ENCODE data around the gene TIAM2.

The TIAM2 gene

DNA sequence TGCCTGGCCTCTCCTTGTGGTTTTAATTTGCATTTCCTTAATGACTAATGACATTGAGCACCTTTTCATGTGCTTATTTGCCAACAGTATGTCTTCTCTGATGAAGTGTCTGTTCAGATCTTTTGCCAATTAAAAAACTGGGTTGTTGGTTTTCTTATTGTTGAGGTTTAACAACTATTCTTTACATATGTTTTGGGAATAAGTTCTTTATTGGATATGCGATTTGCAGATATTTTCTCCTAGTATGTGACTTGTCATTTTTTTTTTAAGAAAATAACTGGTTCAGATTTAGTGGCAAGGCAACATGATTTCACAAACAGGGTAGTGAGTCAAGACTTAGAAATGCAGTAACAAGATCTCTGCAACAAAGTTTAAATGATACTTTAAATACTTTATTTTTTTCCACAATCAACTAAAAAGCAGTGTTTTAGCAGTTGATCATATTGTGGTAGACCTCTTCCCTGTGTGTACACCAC lies 67.8 kb downstream of the TIAM2 start:
- Histone ChIP-seq H3K4me3 (ENCODE audit: low read depth, low read length) (no peak overlapping the region), H3K9me3 (ENCODE audit: control insufficient read depth, insufficient read depth, low read length) (no peaks in the 10 kb centered on the region), H3K9ac (ENCODE audit: low read depth, low read length) (no peak overlapping the region), H3K27me3 (ENCODE audit: control insufficient read depth, insufficient read depth, low read length) (no peaks in the 10 kb centered on the region), H3K4me1 (ENCODE audit: control insufficient read depth, insufficient read depth, low read length) (peaks cover 6% of the 10 kb centered on the region; the same call in 1 of the 2 replicates), H3K27ac (ENCODE audit: low read depth, low read length) (no peak overlapping the region), H3K36me3 (ENCODE audit: control insufficient read depth, insufficient read depth, low read length) (no peaks in the 10 kb centered on the region)

GRCh38 chr6:155064303-155064702 lies 69.2 kb downstream of the TIAM2 start:
- Histone ChIP-seq H3K27ac (ENCODE audit: low read depth, low read length) (no peak overlapping the region), H3K9ac (ENCODE audit: low read depth, low read length) (no peak overlapping the region), H3K27me3 (ENCODE audit: control insufficient read depth, insufficient read depth, low read length) (no peaks in the 10 kb centered on the region), H3K4me3 (ENCODE audit: low read depth, low read length) (no peak overlapping the region), H3K9me3 (ENCODE audit: control insufficient read depth, insufficient read depth, low read length) (no peaks in the 10 kb centered on the region), H3K36me3 (ENCODE audit: control insufficient read depth, insufficient read depth, low read length) (no peaks in the 10 kb centered on the region), H3K4me1 (ENCODE audit: control insufficient read depth, insufficient read depth, low read length) (peaks cover 6% of the 10 kb centered on the region; the same call in 1 of the 2 replicates)

DNA sequence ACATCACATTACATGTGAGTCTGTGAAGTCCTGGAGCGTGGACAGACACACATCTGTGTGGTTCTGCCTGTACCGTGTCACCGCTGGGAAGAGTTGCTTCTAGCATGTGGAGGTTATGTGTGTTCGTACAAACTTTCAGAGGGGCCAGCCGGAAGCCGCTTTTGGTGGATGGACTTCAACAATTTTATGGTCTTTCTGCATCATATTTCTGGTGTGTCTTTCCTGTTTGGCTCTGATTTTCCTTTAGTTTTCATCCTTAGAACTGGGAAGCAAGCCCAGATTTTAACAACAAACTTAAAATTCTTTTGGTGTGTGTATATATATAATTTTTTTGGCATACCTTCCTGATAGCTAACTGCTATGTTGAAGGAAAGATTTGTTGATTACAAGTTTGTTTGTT lies 71.2 kb downstream of the TIAM2 start:
- Histone ChIP-seq H3K4me1 (ENCODE audit: control insufficient read depth, insufficient read depth, low read length) (peaks cover 6% of the 10 kb centered on the region; the same call in 1 of the 2 replicates), H3K9me3 (ENCODE audit: control insufficient read depth, insufficient read depth, low read length) (no peaks in the 10 kb centered on the region), H3K27ac (ENCODE audit: low read depth, low read length) (no peak overlapping the region), H3K36me3 (ENCODE audit: control insufficient read depth, insufficient read depth, low read length) (no peaks in the 10 kb centered on the region), H3K4me3 (ENCODE audit: low read depth, low read length) (no peak overlapping the region), H3K9ac (ENCODE audit: low read depth, low read length) (no peak overlapping the region), H3K27me3 (ENCODE audit: control insufficient read depth, insufficient read depth, low read length) (no peaks in the 10 kb centered on the region)

GRCh38 chr6:155066921-155067680 lies 72.0 kb downstream of the TIAM2 start:
- Histone ChIP-seq H3K4me1 (ENCODE audit: control insufficient read depth, insufficient read depth, low read length) (peaks cover 6% of the 10 kb centered on the region; the same call in 1 of the 2 replicates), H3K27me3 (ENCODE audit: control insufficient read depth, insufficient read depth, low read length) (no peaks in the 10 kb centered on the region), H3K27ac (ENCODE audit: low read depth, low read length) (no peak overlapping the region), H3K9me3 (ENCODE audit: control insufficient read depth, insufficient read depth, low read length) (no peaks in the 10 kb centered on the region), H3K9ac (ENCODE audit: low read depth, low read length) (no peak overlapping the region), H3K36me3 (ENCODE audit: control insufficient read depth, insufficient read depth, low read length) (no peaks in the 10 kb centered on the region), H3K4me3 (ENCODE audit: low read depth, low read length) (no peak overlapping the region)

DNA sequence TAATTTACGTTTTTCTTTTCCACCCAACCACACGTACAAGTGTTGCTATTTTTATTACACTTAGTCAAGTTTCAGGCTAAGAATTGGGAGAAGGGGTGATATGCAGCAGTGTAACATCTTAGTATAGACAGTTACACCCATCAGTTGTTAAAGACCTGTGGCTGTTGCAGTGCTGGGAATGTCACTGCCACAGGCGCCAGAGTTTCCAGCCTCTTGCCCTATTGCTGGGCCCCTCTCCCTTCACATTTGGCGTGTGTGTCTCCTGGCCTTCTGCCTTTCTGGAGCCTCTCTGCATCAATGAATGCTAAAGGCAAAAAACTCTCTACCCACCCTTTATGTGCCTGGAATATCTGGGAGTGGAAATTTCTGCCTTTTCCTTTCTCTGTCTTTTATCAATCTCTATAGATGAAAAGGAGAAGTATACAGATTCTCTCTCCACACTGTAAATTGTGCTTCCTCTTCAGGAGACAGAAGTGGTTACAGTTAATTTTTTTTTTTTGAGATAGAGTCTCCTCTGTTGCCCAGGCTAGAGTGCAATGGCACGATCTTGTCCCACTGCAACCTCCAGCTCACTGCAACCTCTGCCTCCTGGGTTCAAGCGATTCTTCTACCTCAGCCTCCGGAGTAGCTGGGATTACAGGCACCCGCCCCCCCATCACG lies 73.0 kb downstream of the TIAM2 start:
- Histone ChIP-seq H3K27ac (ENCODE audit: low read depth, low read length) (no peak overlapping the region), H3K27me3 (ENCODE audit: control insufficient read depth, insufficient read depth, low read length) (no peaks in the 10 kb centered on the region), H3K9ac (ENCODE audit: low read depth, low read length) (no peak overlapping the region), H3K4me1 (ENCODE audit: control insufficient read depth, insufficient read depth, low read length) (peaks cover 6% of the 10 kb centered on the region; the same call in 1 of the 2 replicates), H3K4me3 (ENCODE audit: low read depth, low read length) (no peak overlapping the region), H3K36me3 (ENCODE audit: control insufficient read depth, insufficient read depth, low read length) (no peaks in the 10 kb centered on the region), H3K9me3 (ENCODE audit: control insufficient read depth, insufficient read depth, low read length) (no peaks in the 10 kb centered on the region)

GRCh38 chr6:155069543-155069942 lies 74.4 kb downstream of the TIAM2 start:
- H3K27ac ChIP-seq (ENCODE audit: low read depth, low read length), result no peak overlapping the region
- no peaks in the 10 kb centered on the region for H3K9me3 ChIP-seq (ENCODE audit: control insufficient read depth, insufficient read depth, low read length)
- no peaks in the 10 kb centered on the region for H3K36me3 ChIP-seq (ENCODE audit: control insufficient read depth, insufficient read depth, low read length)
- no peak overlapping the region for H3K4me3 ChIP-seq (ENCODE audit: low read depth, low read length)
- H3K9ac ChIP-seq (ENCODE audit: low read depth, low read length), result no peak overlapping the region
- no peaks in the 10 kb centered on the region for H3K27me3 ChIP-seq (ENCODE audit: control insufficient read depth, insufficient read depth, low read length)
- peaks cover 6% of the 10 kb centered on the region; the same call in 1 of the 2 replicates for H3K4me1 ChIP-seq (ENCODE audit: control insufficient read depth, insufficient read depth, low read length)

DNA sequence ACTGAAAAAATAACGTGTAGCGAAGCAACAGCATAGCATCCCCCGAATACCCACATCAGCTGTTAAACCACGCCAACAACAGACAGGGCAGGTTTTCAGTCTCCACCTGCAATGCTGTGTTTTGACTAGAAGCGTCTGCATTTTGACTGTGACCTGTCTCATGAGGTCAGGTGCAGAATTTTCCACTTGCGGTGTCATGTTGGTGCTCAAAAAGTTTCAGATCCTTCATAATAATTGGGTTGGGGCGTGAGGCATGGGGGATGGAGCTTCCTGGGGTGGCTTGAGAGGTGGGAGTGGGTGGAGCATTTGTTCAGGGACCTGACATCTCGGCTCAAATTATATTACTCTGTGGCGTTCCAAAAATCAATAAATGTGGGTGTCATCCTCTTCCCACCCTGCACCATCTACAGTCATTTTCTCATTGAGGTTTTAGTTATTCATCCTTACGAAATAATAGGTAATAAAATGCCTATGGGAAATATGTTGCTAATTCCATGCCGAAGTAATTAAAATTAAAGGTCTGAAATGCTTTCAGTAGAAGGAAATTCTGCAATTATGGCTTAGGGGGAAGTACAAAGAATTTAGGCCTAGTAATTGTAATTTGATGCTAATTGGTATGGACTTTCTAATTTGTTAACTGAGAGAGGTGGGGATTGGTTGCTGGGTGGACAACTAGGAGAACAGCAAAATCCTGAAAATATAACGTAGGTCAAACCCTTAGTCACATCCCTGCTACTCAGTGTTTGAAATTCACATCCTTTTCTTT lies 81.0 kb downstream of the TIAM2 start:
- Histone ChIP-seq H3K27me3 (ENCODE audit: control insufficient read depth, insufficient read depth, low read length) (no peaks in the 10 kb centered on the region), H3K36me3 (ENCODE audit: control insufficient read depth, insufficient read depth, low read length) (no peaks in the 10 kb centered on the region), H3K4me3 (ENCODE audit: low read depth, low read length) (no peak overlapping the region), H3K9me3 (ENCODE audit: control insufficient read depth, insufficient read depth, low read length) (no peaks in the 10 kb centered on the region), H3K4me1 (ENCODE audit: control insufficient read depth, insufficient read depth, low read length) (peaks cover 10% of the 10 kb centered on the region; the same call in 1 of the 2 replicates), H3K9ac (ENCODE audit: low read depth, low read length) (no peak overlapping the region), H3K27ac (ENCODE audit: low read depth, low read length) (no peak overlapping the region)

GRCh38 chr6:155077331-155077730 lies 82.2 kb downstream of the TIAM2 start:
- Histone ChIP-seq H3K4me1 (ENCODE audit: control insufficient read depth, insufficient read depth, low read length) (peaks cover 16% of the 10 kb centered on the region; the same call in 1 of the 2 replicates), H3K27ac (ENCODE audit: low read depth, low read length) (no peak overlapping the region), H3K27me3 (ENCODE audit: control insufficient read depth, insufficient read depth, low read length) (no peaks in the 10 kb centered on the region), H3K9ac (ENCODE audit: low read depth, low read length) (no peak overlapping the region), H3K36me3 (ENCODE audit: control insufficient read depth, insufficient read depth, low read length) (no peaks in the 10 kb centered on the region), H3K4me3 (ENCODE audit: low read depth, low read length) (no peak overlapping the region), H3K9me3 (ENCODE audit: control insufficient read depth, insufficient read depth, low read length) (no peaks in the 10 kb centered on the region)

DNA sequence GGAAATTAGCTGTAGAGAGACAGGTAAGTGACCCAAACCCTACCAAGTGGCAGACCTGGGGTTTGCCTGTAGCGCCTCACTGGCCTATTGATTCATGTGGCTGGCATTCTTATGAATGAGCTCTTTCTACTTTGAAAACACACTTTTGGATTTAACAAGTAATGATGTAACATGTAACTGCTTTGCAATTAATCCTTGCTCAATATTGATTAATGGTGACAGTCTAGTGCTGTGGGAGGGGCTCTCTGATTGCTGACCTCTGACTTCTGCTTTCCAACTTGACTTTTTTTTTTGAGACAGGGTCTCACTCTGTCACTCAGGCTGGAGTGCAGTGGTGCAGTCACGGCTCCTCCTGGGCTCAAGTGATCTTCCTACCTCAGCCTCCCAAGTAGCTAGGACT lies 82.7 kb downstream of the TIAM2 start:
- no peaks in the 10 kb centered on the region for H3K36me3 ChIP-seq (ENCODE audit: control insufficient read depth, insufficient read depth, low read length)
- H3K4me3 ChIP-seq (ENCODE audit: low read depth, low read length), result no peak overlapping the region
- peaks cover 16% of the 10 kb centered on the region; the same call in 1 of the 2 replicates for H3K4me1 ChIP-seq (ENCODE audit: control insufficient read depth, insufficient read depth, low read length)
- H3K9ac ChIP-seq (ENCODE audit: low read depth, low read length), result no peak overlapping the region
- H3K9me3 ChIP-seq (ENCODE audit: control insufficient read depth, insufficient read depth, low read length), result no peaks in the 10 kb centered on the region
- no peak overlapping the region for H3K27ac ChIP-seq (ENCODE audit: low read depth, low read length)
- no peaks in the 10 kb centered on the region for H3K27me3 ChIP-seq (ENCODE audit: control insufficient read depth, insufficient read depth, low read length)

- Histone ChIP-seq H3K9ac (ENCODE audit: low read depth, low read length) (no peak overlapping the region), H3K27me3 (ENCODE audit: control insufficient read depth, insufficient read depth, low read length) (no peaks in the 10 kb centered on the region), H3K9me3 (ENCODE audit: control insufficient read depth, insufficient read depth, low read length) (no peaks in the 10 kb centered on the region), H3K36me3 (ENCODE audit: control insufficient read depth, insufficient read depth, low read length) (no peaks in the 10 kb centered on the region), H3K4me3 (ENCODE audit: low read depth, low read length) (no peak overlapping the region), H3K4me1 (ENCODE audit: control insufficient read depth, insufficient read depth, low read length) (peaks cover 16% of the 10 kb centered on the region; the same call in 1 of the 2 replicates), H3K27ac (ENCODE audit: low read depth, low read length) (no peak overlapping the region)
These were observed 83.2 kb downstream of the TIAM2 start for GRCh38 chr6:155078331-155078745.

Data from HUES48 (cell line).